Activated CD4-positive, alpha-beta memory T cell treated with anti-CD3 and anti-CD28 coated beads, Interleukin-2, amount 10 ng/mL, durations not matched to agents 7 days and 5 days (primary cell): ENCODE measurements around the gene KIT. TPM values are rescaled to one million over a fixed set of nuclear protein-coding genes. Genes with fewer than 3 reads are reported as not detected.

Source experiments
- CTCF ChIA-PET: fragments of 350-600 bp; sonication (Branson Sonifier 250); formaldehyde crosslinking; loops from one replicate; lab custom pipeline; 2021; ENCODE audit warnings: antibody characterized with exemption, inconsistent platforms; lab: Charles Lee
- POLR2A ChIA-PET: fragments of 350-600 bp; sonication (Branson Sonifier 250); formaldehyde crosslinking; loops from one replicate; lab custom pipeline; 2021; ENCODE audit warnings: antibody characterized with exemption; lab: Charles Lee
- DNase-seq: peaks from one replicate; pipeline ENCODE4 v3.0.0-alpha.2; 2020
- H3K27ac Mint-ChIP-seq: one replicate; pipeline ENCODE4 v1.8.0; 2021; ENCODE audit warnings: mild to moderate bottlenecking, mixed read lengths
- H3K27me3 Mint-ChIP-seq: one replicate; pipeline ENCODE4 v1.8.0; 2021; ENCODE audit warnings: mixed read lengths
- H3K36me3 Mint-ChIP-seq: one replicate; pipeline ENCODE4 v1.8.0; 2021; ENCODE audit warnings: low read depth, mixed read lengths
- H3K4me1 Mint-ChIP-seq: one replicate; pipeline ENCODE4 v1.8.0; 2021; ENCODE audit warnings: mixed read lengths
- H3K4me3 Mint-ChIP-seq: one replicate; pipeline ENCODE4 v1.8.0; 2021; ENCODE audit warnings: mild to moderate bottlenecking, mixed read lengths
- H3K9me3 Mint-ChIP-seq: one replicate; pipeline ENCODE4 v1.8.0; 2021; ENCODE audit warnings: mixed read lengths
- total RNA-seq, 2 experiments: library from RNA; stranded (reverse); gene quantifications; one replicate each; pipeline ENCODE4 v1.2.3, GENCODE V29; 2021

KIT gene
- total RNA-seq, 2 experiments from 2014 or later, result 0.65 to 0.73 TPM

DNA sequence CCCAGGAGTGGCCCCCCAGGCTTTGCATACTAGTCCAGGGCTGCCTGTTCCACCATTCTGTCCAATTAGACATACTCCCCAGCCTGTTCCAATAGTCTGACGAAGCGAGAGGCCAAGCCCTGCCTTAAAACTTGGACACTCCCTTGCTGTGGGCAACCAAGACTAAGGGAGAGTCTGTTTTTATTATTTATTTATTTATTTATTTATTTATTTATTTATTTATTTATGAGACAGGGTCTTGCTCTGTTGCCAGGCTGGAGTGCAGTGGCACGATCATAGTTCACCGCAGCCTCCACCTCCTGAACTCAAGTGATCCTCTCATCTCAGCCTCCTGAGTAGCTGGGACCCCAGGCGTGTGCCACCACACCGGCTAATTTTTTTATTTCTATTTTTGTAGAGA is 6.6 kb downstream of the KIT start:
- H3K27me3 Mint-ChIP-seq, result peaks cover 30% of the 10 kb centered on the region
- no peak overlapping the region for H3K4me3 Mint-ChIP-seq
- ChIA-PET CTCF (no interaction called here), POLR2A (no interaction called here)
- DNase-seq, result no peak
- no peak overlapping the region for H3K27ac Mint-ChIP-seq
- H3K4me1 Mint-ChIP-seq, result peaks cover 3% of the 10 kb centered on the region
- no peaks in the 10 kb centered on the region for H3K9me3 Mint-ChIP-seq
- no peaks in the 10 kb centered on the region for H3K36me3 Mint-ChIP-seq

DNA sequence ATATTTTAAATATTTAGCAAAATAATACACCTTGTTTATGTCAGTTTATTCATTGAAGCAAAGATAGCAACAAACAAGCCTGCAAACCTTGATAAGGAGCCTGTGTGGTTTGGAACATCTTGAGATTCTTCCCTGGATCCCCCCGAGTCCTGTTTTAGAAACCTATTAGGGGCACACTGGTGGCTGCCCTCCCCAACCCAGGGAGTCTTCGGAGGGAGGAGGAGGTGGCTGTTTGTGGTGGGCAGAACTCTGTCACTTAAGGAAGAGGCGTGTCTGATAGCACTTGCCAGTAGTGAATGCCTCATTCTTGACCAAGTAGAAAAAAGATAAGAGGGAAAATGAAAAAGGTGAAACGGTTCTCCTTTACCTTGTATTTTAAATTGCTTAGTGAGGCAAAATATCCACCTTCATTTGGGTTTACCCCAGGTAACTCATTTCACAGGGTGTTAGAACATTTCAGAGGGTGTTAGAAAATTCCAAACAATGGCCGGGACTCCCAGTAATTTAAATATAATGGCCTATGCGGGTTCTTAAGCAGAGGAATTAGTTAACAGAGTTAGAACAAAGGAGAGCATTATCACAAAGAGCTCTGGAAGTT is 10.4 kb downstream of the KIT start:
- Mint-ChIP-seq H3K27me3 (peaks cover 10% of the 10 kb centered on the region), H3K36me3 (no peaks in the 10 kb centered on the region), H3K4me3 (no peak overlapping the region), H3K4me1 (no peaks in the 10 kb centered on the region), H3K9me3 (no peaks in the 10 kb centered on the region), H3K27ac (no peak overlapping the region)
- DNase-seq, result no peak
- ChIA-PET CTCF (no interaction called here), POLR2A (no interaction called here)

DNA sequence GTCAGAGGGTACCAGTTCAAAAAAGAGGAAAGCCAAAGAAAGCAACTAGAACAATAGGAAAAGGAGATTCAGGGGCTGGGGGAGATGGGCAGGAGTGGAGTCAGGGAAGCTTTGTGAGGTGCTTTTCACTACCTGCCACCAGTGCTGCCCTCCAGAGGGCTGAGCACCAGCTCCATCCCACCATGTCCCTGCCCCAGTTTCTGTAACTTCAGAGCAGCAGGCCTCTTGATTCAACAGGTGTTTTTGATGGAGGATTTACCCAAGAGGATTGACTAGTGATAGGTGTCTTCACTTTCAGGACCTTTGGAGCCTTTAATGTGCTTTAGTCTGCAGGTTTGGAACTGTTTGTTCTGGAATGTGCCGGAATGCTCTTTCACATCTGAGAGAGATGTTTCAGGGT is 12.1 kb downstream of the KIT start:
- Mint-ChIP-seq H3K4me1 (no peaks in the 10 kb centered on the region), H3K27ac (no peak overlapping the region), H3K36me3 (no peaks in the 10 kb centered on the region), H3K27me3 (peaks cover 13% of the 10 kb centered on the region), H3K4me3 (no peak overlapping the region), H3K9me3 (no peaks in the 10 kb centered on the region)
- ChIA-PET POLR2A (no interaction called here), CTCF (no interaction called here)
- DNase-seq, result no peak

DNA sequence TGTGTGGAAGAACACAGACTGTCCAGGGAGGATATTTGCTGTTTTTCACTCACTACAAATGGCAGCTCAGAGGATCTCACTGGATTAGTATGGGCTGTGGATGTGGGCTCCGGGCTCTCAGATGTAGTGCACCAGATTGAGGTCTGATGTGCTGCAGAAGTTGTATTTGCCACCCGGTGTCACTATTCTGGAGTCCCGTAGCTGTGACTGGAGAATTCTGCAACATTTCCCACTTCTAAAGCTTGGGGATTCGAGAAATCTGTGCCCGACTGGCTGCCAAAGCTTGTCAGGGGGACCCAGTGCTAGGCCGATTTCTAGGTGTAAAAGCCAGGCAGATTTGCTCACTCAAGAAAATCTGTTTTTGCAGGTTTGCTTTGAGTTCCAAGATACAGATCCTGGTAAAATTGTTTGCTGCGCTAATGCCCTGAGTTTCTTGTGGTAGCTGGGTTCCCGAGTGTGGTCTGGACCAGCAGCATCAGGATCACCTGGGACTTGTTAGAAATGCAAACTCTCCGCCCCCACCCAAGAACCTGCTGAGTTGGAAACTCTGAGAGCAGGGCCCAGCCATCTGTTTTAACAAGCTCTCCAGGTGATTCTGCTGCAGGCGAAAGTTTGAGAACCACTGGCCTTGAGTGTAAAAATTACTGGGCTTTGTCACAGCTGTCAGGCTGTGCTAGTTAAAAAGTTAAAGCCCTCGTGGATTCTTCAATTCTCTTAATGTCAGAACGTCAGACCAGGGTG is 18.1 kb downstream of the KIT start:
- H3K36me3 Mint-ChIP-seq, result no peaks in the 10 kb centered on the region
- no peaks in the 10 kb centered on the region for H3K9me3 Mint-ChIP-seq
- no peaks in the 10 kb centered on the region for H3K4me1 Mint-ChIP-seq
- H3K27me3 Mint-ChIP-seq, result peaks cover 6% of the 10 kb centered on the region
- H3K27ac Mint-ChIP-seq, result no peak overlapping the region
- H3K4me3 Mint-ChIP-seq, result no peak overlapping the region
- DNase-seq, result no peak
- ChIA-PET POLR2A (no interaction called here), CTCF (no interaction called here)

DNA sequence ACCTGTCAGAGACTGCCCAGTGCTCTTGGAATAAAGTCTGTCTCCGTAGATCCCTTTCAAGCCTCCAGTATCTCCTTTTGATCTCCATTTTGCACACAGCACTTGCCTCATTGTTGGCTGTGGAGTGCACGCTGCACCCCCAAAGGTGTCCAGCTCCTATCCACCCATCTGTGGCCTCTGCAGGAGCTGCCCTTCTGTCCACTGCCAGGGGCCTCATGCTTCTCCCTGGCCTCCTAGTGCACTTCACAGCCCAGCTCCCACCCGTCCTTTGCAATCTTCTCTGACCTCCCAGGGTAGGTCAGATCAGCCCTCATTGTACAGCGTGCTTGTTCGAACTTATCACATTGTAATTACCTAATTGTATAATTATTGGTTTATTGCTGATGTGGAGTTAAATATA is 18.9 kb downstream of the KIT start:
- CTCF ChIA-PET, result no interaction called here
- POLR2A ChIA-PET, result no interaction called here

DNA sequence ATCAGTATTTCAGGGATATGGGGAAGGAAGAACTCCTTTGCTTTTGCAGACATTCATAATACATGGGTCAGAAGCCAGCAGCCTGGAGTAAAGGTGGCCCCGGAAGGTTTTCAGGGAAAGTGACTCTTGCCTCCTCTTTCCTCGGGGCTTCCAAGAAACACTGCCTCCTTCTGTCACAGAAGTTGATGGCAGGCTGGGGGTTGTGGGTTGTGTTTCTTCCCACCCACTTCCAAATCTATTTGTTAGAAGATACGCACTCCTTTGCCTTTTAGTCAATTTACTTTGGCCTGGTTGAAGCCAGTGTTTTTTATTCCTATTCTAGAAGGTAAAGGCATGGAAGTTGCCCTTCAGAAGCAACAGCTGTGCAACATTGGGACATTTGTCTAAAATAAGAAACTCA is 19.7 kb downstream of the KIT start:
- no peaks in the 10 kb centered on the region for H3K9me3 Mint-ChIP-seq
- H3K27me3 Mint-ChIP-seq, result peaks cover 6% of the 10 kb centered on the region
- ChIA-PET POLR2A (no interaction called here), CTCF (no interaction called here)
- H3K4me1 Mint-ChIP-seq, result no peaks in the 10 kb centered on the region
- no peaks in the 10 kb centered on the region for H3K36me3 Mint-ChIP-seq
- no peak overlapping the region for H3K27ac Mint-ChIP-seq
- DNase-seq, result no peak
- no peak overlapping the region for H3K4me3 Mint-ChIP-seq

More for the DNA sequence above, 18.9 kb downstream of the KIT start:
- Mint-ChIP-seq H3K4me3 (no peak overlapping the region), H3K27ac (no peak overlapping the region), H3K27me3 (peaks cover 6% of the 10 kb centered on the region), H3K4me1 (no peaks in the 10 kb centered on the region), H3K9me3 (no peaks in the 10 kb centered on the region), H3K36me3 (no peaks in the 10 kb centered on the region)
- DNase-seq, result no peak

DNA sequence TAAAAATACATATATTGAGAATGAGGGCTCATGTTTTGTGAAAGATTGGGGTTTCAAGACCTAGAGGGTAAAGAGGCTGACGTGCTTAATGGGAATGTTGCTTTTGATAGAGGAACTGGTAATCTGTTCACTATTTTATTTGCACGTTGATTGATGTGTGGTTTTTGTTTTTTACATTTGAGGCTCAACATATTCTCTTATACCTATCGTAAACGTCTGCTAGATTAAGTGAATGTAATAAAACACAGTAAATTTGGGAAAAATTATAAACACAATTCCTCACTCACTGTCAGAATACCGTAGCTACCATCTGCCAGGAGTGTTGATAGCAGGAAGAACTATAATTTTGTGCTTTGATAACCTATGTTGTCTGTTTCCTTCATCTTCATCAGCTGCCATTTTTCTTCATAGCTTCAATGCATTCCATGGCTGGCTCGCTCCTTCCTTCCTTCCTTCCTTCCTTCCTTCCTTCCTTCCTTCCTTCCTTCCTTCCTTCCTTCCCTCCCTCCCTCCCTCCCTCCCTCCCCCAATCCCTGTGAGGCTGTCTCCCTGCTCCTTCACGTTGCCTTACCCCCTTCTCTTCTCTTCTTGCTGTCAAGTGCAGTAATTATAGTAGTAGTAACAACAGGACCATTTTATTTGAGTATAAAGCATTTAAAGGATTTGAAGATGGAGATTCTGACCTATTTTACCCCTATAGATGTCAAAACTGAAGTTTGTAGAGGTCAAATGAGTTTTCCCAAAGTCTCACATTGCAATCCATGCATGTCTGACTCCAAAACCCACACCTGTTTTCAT is 20.3 kb downstream of the KIT start:
- POLR2A ChIA-PET, result no interaction called here
- no peak overlapping the region for H3K27ac Mint-ChIP-seq
- no peak overlapping the region for H3K4me3 Mint-ChIP-seq
- peaks cover 3% of the 10 kb centered on the region for H3K27me3 Mint-ChIP-seq
- no peaks in the 10 kb centered on the region for H3K36me3 Mint-ChIP-seq
- H3K9me3 Mint-ChIP-seq, result no peaks in the 10 kb centered on the region
- CTCF ChIA-PET, result no interaction called here
- DNase-seq, result no peak
- peaks cover 2% of the 10 kb centered on the region for H3K4me1 Mint-ChIP-seq

DNA sequence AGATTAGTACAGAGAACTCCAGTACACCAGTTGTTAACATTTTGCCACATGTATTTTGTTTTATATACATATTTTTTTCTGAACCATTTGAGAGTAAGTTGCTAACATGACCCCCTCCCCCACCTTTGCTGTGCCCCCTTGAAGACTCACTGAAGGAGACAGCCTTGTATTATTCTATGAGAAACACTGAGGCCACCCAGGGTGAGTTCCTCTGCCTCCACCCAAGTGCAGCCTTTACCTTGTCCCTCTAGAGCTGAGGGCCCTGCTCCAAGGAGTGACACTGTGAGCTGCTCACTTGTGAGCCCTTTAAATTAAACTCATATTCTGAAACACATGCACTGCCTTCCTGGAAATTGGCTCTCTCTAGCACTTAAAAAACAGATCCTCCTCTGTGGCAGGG is 21.1 kb downstream of the KIT start:
- CTCF ChIA-PET, result no interaction called here

DNA sequence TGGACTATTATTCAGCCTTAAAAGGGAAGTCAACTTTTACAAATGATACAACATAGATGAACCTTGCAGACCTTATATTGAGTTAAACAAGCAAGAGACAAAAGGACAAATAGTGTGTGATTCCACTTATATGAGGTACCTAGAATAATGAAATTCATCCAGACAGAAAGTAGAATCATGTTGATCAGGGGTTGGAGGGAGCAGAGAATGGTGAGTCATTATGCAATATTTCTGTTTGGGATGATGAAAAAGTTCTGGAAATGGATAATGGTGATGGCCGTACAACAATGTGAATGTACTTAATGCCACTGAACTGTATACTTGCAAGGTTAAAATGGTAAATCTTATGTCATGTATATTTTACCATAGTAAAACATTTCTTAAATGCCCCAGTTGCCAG is 22.1 kb downstream of the KIT start:
- DNase-seq, result no peak
- no peaks in the 10 kb centered on the region for H3K9me3 Mint-ChIP-seq
- peaks cover 16% of the 10 kb centered on the region for H3K4me1 Mint-ChIP-seq
- ChIA-PET CTCF (no interaction called here), POLR2A (no interaction called here)
- H3K4me3 Mint-ChIP-seq, result no peak overlapping the region
- no peaks in the 10 kb centered on the region for H3K27me3 Mint-ChIP-seq
- no peak overlapping the region for H3K27ac Mint-ChIP-seq
- no peaks in the 10 kb centered on the region for H3K36me3 Mint-ChIP-seq

More for the DNA sequence above, 21.1 kb downstream of the KIT start:
- H3K27ac Mint-ChIP-seq, result no peak overlapping the region
- no peak overlapping the region for H3K4me3 Mint-ChIP-seq
- DNase-seq, result no peak
- H3K36me3 Mint-ChIP-seq, result no peaks in the 10 kb centered on the region
- H3K9me3 Mint-ChIP-seq, result no peaks in the 10 kb centered on the region
- POLR2A ChIA-PET, result no interaction called here
- H3K27me3 Mint-ChIP-seq, result peaks cover 3% of the 10 kb centered on the region
- peaks cover 8% of the 10 kb centered on the region for H3K4me1 Mint-ChIP-seq

DNA sequence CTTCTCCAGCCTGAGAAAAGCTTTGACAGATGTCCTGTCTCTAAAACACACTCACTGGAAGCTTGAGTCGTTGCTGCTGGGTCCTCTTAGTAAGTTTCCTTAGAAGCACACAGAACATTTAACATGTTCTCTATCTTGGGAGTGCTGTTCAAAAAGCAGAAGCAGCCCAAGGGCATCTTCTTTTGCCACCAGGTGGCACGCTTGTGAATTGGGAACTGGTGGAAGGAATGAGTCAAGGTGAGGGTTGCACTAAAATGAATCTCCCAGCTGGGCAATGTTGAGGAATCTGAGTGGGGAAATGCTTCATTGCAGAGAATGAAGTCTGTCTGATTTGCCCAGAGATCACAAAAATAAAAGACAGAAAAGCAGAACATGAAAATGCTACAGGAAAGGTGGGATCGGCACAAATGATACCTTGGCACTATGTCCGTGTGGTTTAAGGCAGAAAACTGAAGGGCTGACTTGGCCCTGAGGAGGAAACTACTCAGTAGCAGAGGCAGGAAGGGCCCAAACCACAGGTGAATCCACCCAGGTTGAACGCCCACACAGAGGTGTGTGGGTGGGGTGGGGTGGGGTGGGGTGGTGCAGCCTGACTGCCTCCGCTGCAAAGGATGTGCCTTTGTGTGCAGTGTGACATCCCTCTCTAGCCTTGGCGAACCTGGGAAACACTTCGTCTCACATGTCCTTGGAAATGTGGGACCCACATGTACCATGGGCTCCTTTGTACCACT is 26.0 kb downstream of the KIT start:
- peaks cover 27% of the 10 kb centered on the region for H3K4me1 Mint-ChIP-seq
- H3K9me3 Mint-ChIP-seq, result no peaks in the 10 kb centered on the region
- peak overlapping the region; percentile 70 for H3K27ac Mint-ChIP-seq
- ChIA-PET POLR2A (no interaction called here), CTCF (interaction anchor here (0.8 kb wide), 1 partner anchor 70 kb away, joined by 3 read pairs; no protein-coding TSS in a partner anchor)
- peak; percentile 55 for DNase-seq
- no peaks in the 10 kb centered on the region for H3K36me3 Mint-ChIP-seq
- no peaks in the 10 kb centered on the region for H3K27me3 Mint-ChIP-seq
- H3K4me3 Mint-ChIP-seq, result no peak overlapping the region

DNA sequence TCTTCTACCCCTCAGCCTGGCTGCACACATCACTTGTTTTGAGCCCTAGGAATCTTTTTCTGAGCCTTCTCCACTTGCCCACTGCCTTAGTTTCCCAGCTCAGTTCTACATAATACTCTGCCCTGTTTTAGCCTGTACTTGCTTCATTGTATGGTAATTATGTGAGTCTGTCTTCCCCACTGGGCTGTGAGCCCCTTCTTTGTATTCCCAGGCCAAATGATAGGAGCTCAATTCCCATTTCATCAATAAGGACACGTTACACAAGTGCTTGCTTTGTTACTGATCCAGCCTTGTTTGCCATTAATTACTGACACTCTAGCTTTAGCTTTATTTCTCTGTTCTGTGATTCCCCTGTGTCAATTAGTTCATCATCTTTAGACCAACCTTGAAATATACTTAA is 28.1 kb downstream of the KIT start:
- CTCF ChIA-PET, result no interaction called here
- no peak for DNase-seq
- no peaks in the 10 kb centered on the region for H3K27me3 Mint-ChIP-seq
- H3K4me1 Mint-ChIP-seq, result peaks cover 27% of the 10 kb centered on the region
- no peaks in the 10 kb centered on the region for H3K36me3 Mint-ChIP-seq
- POLR2A ChIA-PET, result no interaction called here
- H3K4me3 Mint-ChIP-seq, result no peak overlapping the region
- H3K9me3 Mint-ChIP-seq, result no peaks in the 10 kb centered on the region
- H3K27ac Mint-ChIP-seq, result no peak overlapping the region

DNA sequence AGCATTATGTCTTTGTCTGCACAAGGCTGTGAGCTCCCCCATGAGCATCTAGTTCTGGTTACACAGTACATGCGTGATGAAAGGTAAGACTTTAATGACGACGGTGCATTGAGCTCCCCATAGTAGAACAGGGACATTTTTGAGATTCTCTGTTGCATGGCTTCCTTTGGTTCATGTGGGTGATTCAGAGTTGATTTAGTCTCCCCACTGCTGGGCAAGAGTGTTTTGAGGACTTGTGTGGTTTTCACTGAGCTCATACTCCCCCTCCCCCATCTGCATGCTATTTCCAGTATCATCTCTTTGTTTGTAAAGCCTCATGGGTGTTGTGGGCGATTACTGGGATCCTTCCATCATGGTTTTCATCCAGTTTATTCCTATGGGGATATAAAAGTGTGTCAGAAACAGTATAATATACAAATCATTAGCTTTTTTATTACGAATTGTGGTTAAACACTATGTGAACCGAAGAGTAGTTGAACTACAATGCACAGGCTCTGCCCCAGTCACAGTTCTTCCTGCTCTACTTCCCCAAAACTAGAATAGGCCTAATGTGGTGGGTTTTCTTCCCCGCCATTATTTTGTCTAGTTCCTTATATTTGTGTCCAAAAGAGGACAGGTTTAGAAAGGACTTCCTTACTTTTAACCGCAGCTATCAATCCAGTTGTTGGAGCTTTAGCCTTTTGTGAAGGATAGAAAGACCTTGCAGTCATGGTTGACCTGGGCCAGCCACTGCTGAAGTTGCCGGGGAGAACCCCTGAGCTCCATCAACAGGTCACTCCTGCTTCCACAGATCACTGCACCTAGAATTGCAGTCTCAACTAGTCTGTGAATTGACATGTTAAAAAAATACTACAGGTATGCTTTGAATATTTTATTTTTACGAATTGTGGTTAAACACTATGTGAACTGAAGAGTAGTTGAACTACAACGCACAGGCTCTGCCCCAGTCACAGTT is 30.4 kb downstream of the KIT start:
- H3K36me3 Mint-ChIP-seq, result no peaks in the 10 kb centered on the region
- no peak overlapping the region for H3K4me3 Mint-ChIP-seq
- ChIA-PET CTCF (no interaction called here), POLR2A (no interaction called here)
- H3K27me3 Mint-ChIP-seq, result peaks cover 1% of the 10 kb centered on the region
- DNase-seq, result no peak
- H3K27ac Mint-ChIP-seq, result no peak overlapping the region
- peaks cover 24% of the 10 kb centered on the region for H3K4me1 Mint-ChIP-seq
- no peaks in the 10 kb centered on the region for H3K9me3 Mint-ChIP-seq
